ENCODE measurements around the gene TRIM48. TPM values are rescaled to one million over a fixed set of nuclear protein-coding genes. Genes with fewer than 3 reads are reported as not detected.
"Not testable (repeated sequence)": the region's sequence is repeated elsewhere in the genome, so short reads cannot be mapped to it uniquely, and the experiment has no call there.

Gene TRIM48
- total RNA-seq = not detected in 2 replicates

GRCh38 chr11:55261855-55262254 is at the start of gene TRIM48:
TSS of gene TRIM48 (plus strand) at chr11:55262155. CDS start at chr11:55262268, 113 bp downstream.
- not testable (repeated sequence) for DNase-seq (ENCODE audit: low read depth in 2 of 2)

- not testable (repeated sequence) for DNase-seq (ENCODE audit: low read depth in 2 of 2)
These were observed 23.6 kb upstream of the TRIM48 start for GRCh38 chr11:55238316-55238715.

- no peak for DNase-seq (ENCODE audit: low read depth in 2 of 2)
These were observed 1.1 kb downstream of the TRIM48 start for GRCh38 chr11:55263081-55263480.

Other genes starting within 250 kb of the TRIM48 start
- not detected in 2 replicates for gene OR4A16, start 81.0 kb downstream of the TRIM48 start, total RNA-seq
- not detected in 2 replicates for gene OR4A15, start 105.8 kb downstream of the TRIM48 start, total RNA-seq

Data from lung microvascular endothelial cell (primary cell).